WTC11 (cell line): Measurements from ENCODE around the gene PXDC1.

Experiments
- ATF3 ChIP-seq: sonication (generic); formaldehyde crosslinking; conservative IDR thresholded peaks from 2 replicates; pipeline ENCODE4 v1.8.1; 2022; ENCODE audit warnings: mild to moderate bottlenecking, missing genetic modification reagents
- CDX4 ChIP-seq: fragments of 250-450 bp; sonication (Bioruptor Pico); IDR thresholded peaks from 2 replicates; pipeline ENCODE4 v1.9.0; 2021; ENCODE audit warnings: moderate library complexity, mild to moderate bottlenecking, inconsistent platforms, borderline replicate concordance
- CTCF ChIP-seq: fragments of 200-600 bp; IDR thresholded peaks from 2 replicates; pipeline ENCODE4 v1.8.0; 2022; ENCODE audit warnings: antibody characterized with exemption
- E2F4 ChIP-seq: sonication (generic); formaldehyde crosslinking; IDR thresholded peaks from 2 replicates; pipeline ENCODE4 v1.8.1; 2022; ENCODE audit warnings: low read depth, mild to moderate bottlenecking, moderate library complexity, missing genetic modification reagents, borderline replicate concordance
- ESRRA ChIP-seq: sonication (generic); formaldehyde crosslinking; IDR thresholded peaks from 2 replicates; pipeline ENCODE4 v1.8.1; 2022; ENCODE audit warnings: mild to moderate bottlenecking, missing genetic modification reagents, borderline replicate concordance
- FOXP4 ChIP-seq: sonication (generic); formaldehyde crosslinking; IDR thresholded peaks from 2 replicates; pipeline ENCODE4 v1.8.0; 2022; ENCODE audit warnings: mild to moderate bottlenecking, missing genetic modification reagents
- MAX ChIP-seq: sonication (generic); formaldehyde crosslinking; IDR thresholded peaks from 2 replicates; pipeline ENCODE4 v1.8.0; 2022; ENCODE audit warnings: mild to moderate bottlenecking, missing genetic modification reagents
- PREB ChIP-seq: sonication (generic); formaldehyde crosslinking; IDR thresholded peaks from 2 replicates; pipeline ENCODE4 v1.8.1; 2022; ENCODE audit warnings: mild to moderate bottlenecking, missing genetic modification reagents, moderate library complexity, borderline replicate concordance
- RELA ChIP-seq: sonication (generic); formaldehyde crosslinking; IDR thresholded peaks from 2 replicates; pipeline ENCODE4 v1.8.1; 2022; ENCODE audit warnings: missing genetic modification reagents, mild to moderate bottlenecking, borderline replicate concordance
- SMAD3 ChIP-seq: sonication (generic); formaldehyde crosslinking; IDR thresholded peaks from 2 replicates; pipeline ENCODE4 v1.8.0; 2022; ENCODE audit warnings: missing genetic modification reagents, mild to moderate bottlenecking, borderline replicate concordance
- SP1 ChIP-seq: sonication (generic); formaldehyde crosslinking; conservative IDR thresholded peaks from 2 replicates; pipeline ENCODE4 v1.8.1; 2022; ENCODE audit warnings: missing genetic modification reagents
- TCF7 ChIP-seq: sonication (generic); formaldehyde crosslinking; IDR thresholded peaks from 2 replicates; pipeline ENCODE4 v1.8.0; 2022; ENCODE audit warnings: mild to moderate bottlenecking, low read depth, missing genetic modification reagents, moderate library complexity
- USF2 ChIP-seq: sonication (generic); formaldehyde crosslinking; IDR thresholded peaks from 2 replicates; pipeline ENCODE4 v1.8.1; 2023; ENCODE audit warnings: mild to moderate bottlenecking, missing genetic modification reagents, moderate library complexity
- ZNF121 ChIP-seq: sonication (generic); formaldehyde crosslinking; IDR thresholded peaks from 2 replicates; pipeline ENCODE4 v1.8.0; 2023; ENCODE audit warnings: missing genetic modification reagents

- TF ChIP-seq CTCF (no peak), ZNF121 (no peak), CDX4 (CRISPR knock-in tag) (no peak), ESRRA (CRISPR knock-in tag) (no peak), SP1 (CRISPR knock-in tag) (no peak), PREB (CRISPR knock-in tag) (no peak), FOXP4 (no peak), RELA (CRISPR knock-in tag) (no peak), USF2 (CRISPR knock-in tag) (no peak), SMAD3 (no peak), TCF7 (CRISPR knock-in tag) (no peak), E2F4 (no peak), MAX (CRISPR knock-in tag) (no peak), ATF3 (CRISPR knock-in tag) (no peak)
These were observed 34.2 kb upstream of the PXDC1 start for GRCh38 chr6:3785745-3786098.
